Measurements from ENCODE around the gene HNRNPF.
"Not testable (repeated sequence)": the region's sequence is repeated elsewhere in the genome, so short reads cannot be mapped to it uniquely, and the experiment has no call there.

Gene HNRNPF, protein sequence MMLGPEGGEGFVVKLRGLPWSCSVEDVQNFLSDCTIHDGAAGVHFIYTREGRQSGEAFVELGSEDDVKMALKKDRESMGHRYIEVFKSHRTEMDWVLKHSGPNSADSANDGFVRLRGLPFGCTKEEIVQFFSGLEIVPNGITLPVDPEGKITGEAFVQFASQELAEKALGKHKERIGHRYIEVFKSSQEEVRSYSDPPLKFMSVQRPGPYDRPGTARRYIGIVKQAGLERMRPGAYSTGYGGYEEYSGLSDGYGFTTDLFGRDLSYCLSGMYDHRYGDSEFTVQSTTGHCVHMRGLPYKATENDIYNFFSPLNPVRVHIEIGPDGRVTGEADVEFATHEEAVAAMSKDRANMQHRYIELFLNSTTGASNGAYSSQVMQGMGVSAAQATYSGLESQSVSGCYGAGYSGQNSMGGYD

DNA sequence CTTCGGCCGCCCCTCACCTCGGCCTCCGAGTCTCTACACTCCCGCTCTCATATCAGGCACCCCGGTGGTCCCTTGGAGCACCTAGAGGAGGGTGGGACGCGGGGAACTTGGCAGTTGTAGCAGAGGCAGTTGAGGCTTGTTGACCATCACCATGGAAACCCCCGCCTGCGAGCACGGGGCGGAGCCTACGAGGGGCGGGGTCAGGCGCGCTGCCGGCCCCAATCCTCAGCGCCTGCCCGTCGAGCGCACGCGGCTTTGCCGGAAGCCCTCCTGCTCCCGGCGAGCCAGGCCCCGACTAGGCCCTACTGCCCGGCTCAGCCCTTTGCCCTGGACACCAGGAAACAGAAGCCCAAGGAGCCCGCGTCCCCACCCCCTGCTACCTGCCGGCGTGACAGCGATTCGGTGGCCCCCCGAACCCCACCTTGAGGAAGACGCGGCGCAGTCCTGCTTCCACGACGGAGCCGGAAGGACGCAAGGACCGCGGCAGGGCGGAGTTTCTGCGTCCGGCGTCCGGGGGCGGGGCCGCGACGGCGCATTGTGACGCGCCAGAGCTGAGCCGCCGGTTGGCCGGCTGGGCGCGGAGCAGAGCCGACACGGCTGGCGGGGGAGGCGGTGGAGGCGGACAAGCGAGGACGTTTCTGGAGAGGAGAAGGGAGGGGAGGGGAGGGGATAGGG lies at the start of gene HNRNPF:
TSS of gene HNRNPF (minus strand) at position 477 of the 675 bp plus-strand sequence. CDS start 21,302 bp downstream, outside the sequence.
- Histone ChIP-seq H3K9me3 (ENCODE audit: control insufficient read depth in 2 of 2, low read length in 2 of 2) (no peaks in the 10 kb centered on the region), H3K27me3 (ENCODE audit: control insufficient read depth in 2 of 2, insufficient read depth in 2 of 2, low read length in 2 of 2) (no peaks in the 10 kb centered on the region), H3K9ac (ENCODE audit: low read depth in 1 of 2, low read length in 2 of 2) (peak within 1 kb of the TSS; percentile 96 to 98), H3K27ac (ENCODE audit: low read depth in 2 of 2, low read length in 2 of 2) (peak within 1 kb of the TSS; percentile 96 to 99), H3K36me3 (ENCODE audit: control insufficient read depth in 2 of 2, insufficient read depth in 2 of 2, low read length in 2 of 2) (no peaks in the 10 kb centered on the region), H3K4me3 (ENCODE audit: low read length in 2 of 2) (peak within 1 kb of the TSS; percentile 88 to 90), H3K4me1 (ENCODE audit: control insufficient read depth in 2 of 2, insufficient read depth in 2 of 2, low read length in 2 of 2) (peaks cover 20 to 26% of the 10 kb centered on the region in 2 donors)

DNA sequence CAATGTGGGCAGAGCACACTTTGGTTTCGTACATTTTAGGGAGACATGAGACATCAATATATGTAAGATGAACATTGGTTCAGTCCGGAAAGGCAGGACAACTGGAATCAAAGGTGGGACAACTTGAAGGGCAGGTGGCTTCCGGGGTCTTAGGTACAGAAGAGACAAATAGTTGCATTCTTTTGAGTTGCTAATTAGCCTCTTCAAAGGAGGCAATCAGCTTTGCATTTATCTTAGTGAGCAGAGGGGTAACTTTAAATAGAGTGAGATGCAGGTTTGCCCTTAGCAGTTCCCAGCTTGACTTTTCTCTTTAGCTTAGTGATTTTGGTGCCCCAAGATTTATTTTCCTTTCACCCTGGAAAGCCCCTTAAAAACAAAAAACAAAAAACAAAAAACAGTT lies 49.2 kb upstream of the HNRNPF start:
- Histone ChIP-seq H3K4me3 (ENCODE audit: low read length in 2 of 2) (no peak overlapping the region), H3K9ac (ENCODE audit: low read depth in 1 of 2, low read length in 2 of 2) (no peak overlapping the region), H3K36me3 (ENCODE audit: control insufficient read depth in 2 of 2, insufficient read depth in 2 of 2, low read length in 2 of 2) (no peaks in the 10 kb centered on the region), H3K9me3 (ENCODE audit: control insufficient read depth in 2 of 2, low read length in 2 of 2) (no peaks in the 10 kb centered on the region), H3K27me3 (ENCODE audit: control insufficient read depth in 2 of 2, insufficient read depth in 2 of 2, low read length in 2 of 2) (no peaks in the 10 kb centered on the region), H3K4me1 (ENCODE audit: control insufficient read depth in 2 of 2, insufficient read depth in 2 of 2, low read length in 2 of 2) (peaks cover 8 to 9% of the 10 kb centered on the region in 2 donors), H3K27ac (ENCODE audit: low read depth in 2 of 2, low read length in 2 of 2) (no peak overlapping the region)

DNA sequence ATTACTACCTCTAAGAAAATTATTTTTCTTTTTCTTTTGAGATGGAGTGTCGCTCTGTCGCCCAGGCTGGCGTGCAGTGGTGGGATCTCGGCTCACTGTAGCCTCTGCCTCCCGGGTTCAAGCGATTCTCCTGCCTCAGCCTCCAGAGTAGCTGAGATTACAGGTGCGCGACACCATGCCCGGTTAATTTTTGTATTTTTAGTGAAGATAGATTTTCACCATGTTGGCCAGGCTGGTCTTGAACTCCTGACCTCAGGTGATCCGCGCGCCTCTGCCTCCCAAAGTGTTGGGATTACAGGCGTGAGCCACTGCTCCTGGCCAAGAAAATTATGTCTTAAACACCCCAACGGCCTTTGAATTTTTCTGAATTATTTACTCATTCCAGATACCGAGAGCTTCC lies 47.6 kb upstream of the HNRNPF start:
- H3K4me1 ChIP-seq (ENCODE audit: control insufficient read depth in 2 of 2, insufficient read depth in 2 of 2, low read length in 2 of 2) = peaks cover 9 to 11% of the 10 kb centered on the region in 2 donors
- H3K4me3 ChIP-seq (ENCODE audit: low read length in 2 of 2) = peak overlapping the region in 1 of 2 donors; percentile 85
- H3K27ac ChIP-seq (ENCODE audit: low read depth in 2 of 2, low read length in 2 of 2) = peak overlapping the region; percentile 82 to 93
- not testable (repeated sequence) for H3K9me3 ChIP-seq (ENCODE audit: control insufficient read depth in 2 of 2, low read length in 2 of 2); H3K27me3 ChIP-seq (ENCODE audit: control insufficient read depth in 2 of 2, insufficient read depth in 2 of 2, low read length in 2 of 2); H3K36me3 ChIP-seq (ENCODE audit: control insufficient read depth in 2 of 2, insufficient read depth in 2 of 2, low read length in 2 of 2)
- peak overlapping the region in 1 of 2 donors; percentile 68 for H3K9ac ChIP-seq (ENCODE audit: low read depth in 1 of 2, low read length in 2 of 2)

DNA sequence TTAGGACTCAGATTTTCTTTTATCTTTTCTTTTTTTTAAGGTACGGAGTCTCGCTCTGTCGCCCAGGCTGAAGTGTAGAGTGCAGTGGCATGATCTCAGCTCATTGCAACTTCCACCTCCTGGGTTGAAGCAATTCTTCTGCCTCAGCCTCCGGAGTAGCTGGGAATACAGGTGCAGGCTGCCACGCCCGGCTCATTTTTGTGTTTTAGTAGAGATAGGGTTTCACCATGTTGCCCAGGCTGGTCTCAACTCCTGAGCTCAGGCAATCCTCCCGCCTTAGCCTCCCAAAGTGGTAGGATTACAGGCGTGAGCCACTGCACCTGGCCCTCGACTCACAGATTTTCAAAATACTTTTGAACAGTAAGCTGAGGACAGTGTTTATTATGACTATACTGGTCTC lies 45.0 kb upstream of the HNRNPF start:
- Histone ChIP-seq H3K27ac (ENCODE audit: low read depth in 2 of 2, low read length in 2 of 2) (peak overlapping the region in 1 of 2 donors; percentile 93), H3K4me1 (ENCODE audit: control insufficient read depth in 2 of 2, insufficient read depth in 2 of 2, low read length in 2 of 2) (peaks cover 9 to 11% of the 10 kb centered on the region in 2 donors)
- H3K4me3 ChIP-seq (ENCODE audit: low read length in 2 of 2); H3K9ac ChIP-seq (ENCODE audit: low read depth in 1 of 2, low read length in 2 of 2); H3K9me3 ChIP-seq (ENCODE audit: control insufficient read depth in 2 of 2, low read length in 2 of 2); H3K27me3 ChIP-seq (ENCODE audit: control insufficient read depth in 2 of 2, insufficient read depth in 2 of 2, low read length in 2 of 2); H3K36me3 ChIP-seq (ENCODE audit: control insufficient read depth in 2 of 2, insufficient read depth in 2 of 2, low read length in 2 of 2): not testable (repeated sequence)

DNA sequence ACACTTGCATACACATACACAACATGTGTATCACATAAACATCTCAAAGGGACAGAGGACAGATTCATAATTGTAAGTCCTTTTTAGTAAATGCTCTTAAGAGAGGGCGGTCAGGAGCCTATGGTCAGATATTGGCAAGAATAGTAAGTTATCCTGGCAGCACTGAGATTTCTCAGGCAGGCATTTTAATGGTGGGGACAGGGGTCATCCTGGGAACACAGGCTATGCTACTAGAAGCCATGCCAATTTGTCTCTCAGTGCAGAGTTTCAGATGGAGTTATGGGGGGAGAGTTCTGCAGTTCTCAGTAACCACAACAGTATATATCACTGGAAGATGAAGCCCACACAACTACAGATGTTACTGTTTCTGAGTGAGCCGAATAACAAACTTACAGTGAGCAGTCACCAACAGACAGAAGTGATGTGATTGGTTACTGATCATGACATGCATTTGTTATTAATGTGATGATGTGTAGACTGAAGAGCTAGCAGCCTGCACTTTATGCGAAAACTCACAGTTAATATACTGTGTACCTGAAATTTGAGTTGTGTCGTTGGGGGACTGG lies 44.4 kb upstream of the HNRNPF start:
- H3K4me1 ChIP-seq (ENCODE audit: control insufficient read depth in 2 of 2, insufficient read depth in 2 of 2, low read length in 2 of 2) = peaks cover 9 to 11% of the 10 kb centered on the region in 2 donors

DNA sequence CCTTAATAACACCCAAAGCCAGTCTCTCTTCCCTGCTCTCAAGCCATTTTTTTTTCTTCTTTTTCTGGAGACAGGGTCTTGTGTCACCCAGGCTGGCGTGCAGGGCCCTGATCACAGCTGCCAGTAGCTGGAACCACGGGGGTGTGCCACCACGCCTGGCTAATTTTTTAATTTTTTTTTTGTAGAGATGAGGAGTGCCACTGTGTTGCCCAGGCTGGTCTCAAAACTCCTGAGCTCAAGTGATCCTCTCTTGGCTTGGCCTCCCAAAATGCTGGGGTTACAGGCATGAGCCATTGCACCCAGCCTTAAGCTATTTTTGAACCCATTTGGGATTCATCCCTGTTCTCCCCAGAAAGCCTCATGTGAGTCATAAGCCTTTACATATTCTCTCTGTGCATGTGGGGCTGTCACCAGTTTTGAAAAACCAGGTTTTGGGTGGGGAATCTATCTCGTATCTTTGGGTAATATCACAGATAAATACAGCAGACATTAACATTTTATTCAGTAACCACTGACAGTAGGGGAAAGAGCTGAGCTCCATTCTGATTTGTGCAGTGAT lies 43.4 kb upstream of the HNRNPF start:
- Histone ChIP-seq H3K27ac (ENCODE audit: low read depth in 2 of 2, low read length in 2 of 2) (peak overlapping the region in 1 of 2 donors; percentile 38), H3K27me3 (ENCODE audit: control insufficient read depth in 2 of 2, insufficient read depth in 2 of 2, low read length in 2 of 2) (no peaks in the 10 kb centered on the region), H3K9ac (ENCODE audit: low read depth in 1 of 2, low read length in 2 of 2) (no peak overlapping the region), H3K9me3 (ENCODE audit: control insufficient read depth in 2 of 2, low read length in 2 of 2) (no peaks in the 10 kb centered on the region), H3K4me3 (ENCODE audit: low read length in 2 of 2) (no peak overlapping the region), H3K36me3 (ENCODE audit: control insufficient read depth in 2 of 2, insufficient read depth in 2 of 2, low read length in 2 of 2) (no peaks in the 10 kb centered on the region), H3K4me1 (ENCODE audit: control insufficient read depth in 2 of 2, insufficient read depth in 2 of 2, low read length in 2 of 2) (peaks cover 9 to 11% of the 10 kb centered on the region in 2 donors)

More for the DNA sequence above, 44.4 kb upstream of the HNRNPF start:
- no peaks in the 10 kb centered on the region for H3K27me3 ChIP-seq (ENCODE audit: control insufficient read depth in 2 of 2, insufficient read depth in 2 of 2, low read length in 2 of 2)
- no peaks in the 10 kb centered on the region for H3K9me3 ChIP-seq (ENCODE audit: control insufficient read depth in 2 of 2, low read length in 2 of 2)
- H3K27ac ChIP-seq (ENCODE audit: low read depth in 2 of 2, low read length in 2 of 2) = no peak overlapping the region
- H3K9ac ChIP-seq (ENCODE audit: low read depth in 1 of 2, low read length in 2 of 2) = no peak overlapping the region
- H3K4me3 ChIP-seq (ENCODE audit: low read length in 2 of 2) = no peak overlapping the region
- no peaks in the 10 kb centered on the region for H3K36me3 ChIP-seq (ENCODE audit: control insufficient read depth in 2 of 2, insufficient read depth in 2 of 2, low read length in 2 of 2)

DNA sequence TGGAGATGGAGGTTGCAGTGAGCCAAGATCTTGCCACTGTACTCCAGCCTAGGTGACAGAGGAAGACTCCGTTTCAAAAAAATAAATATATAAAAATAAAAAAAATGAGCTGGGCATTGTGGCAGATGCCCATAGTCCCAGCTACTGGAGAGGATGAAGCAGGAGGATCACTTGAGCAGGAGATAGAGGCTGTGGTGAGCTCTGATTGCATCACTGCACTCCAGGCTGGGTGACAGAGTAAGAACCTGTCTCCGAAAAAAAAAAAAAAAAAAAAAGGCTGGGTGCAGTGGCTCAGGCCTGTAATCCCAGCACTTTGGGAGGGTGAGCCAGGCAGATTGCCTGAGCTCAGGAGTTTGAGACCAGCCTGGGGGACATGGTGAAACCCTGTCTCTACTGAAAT lies 39.8 kb upstream of the HNRNPF start:
- H3K36me3 ChIP-seq (ENCODE audit: control insufficient read depth in 2 of 2, insufficient read depth in 2 of 2, low read length in 2 of 2) = no peaks in the 10 kb centered on the region
- peaks cover 0 to 7% of the 10 kb centered on the region in 2 donors for H3K4me1 ChIP-seq (ENCODE audit: control insufficient read depth in 2 of 2, insufficient read depth in 2 of 2, low read length in 2 of 2)
- H3K9ac ChIP-seq (ENCODE audit: low read depth in 1 of 2, low read length in 2 of 2) = no peak overlapping the region

DNA sequence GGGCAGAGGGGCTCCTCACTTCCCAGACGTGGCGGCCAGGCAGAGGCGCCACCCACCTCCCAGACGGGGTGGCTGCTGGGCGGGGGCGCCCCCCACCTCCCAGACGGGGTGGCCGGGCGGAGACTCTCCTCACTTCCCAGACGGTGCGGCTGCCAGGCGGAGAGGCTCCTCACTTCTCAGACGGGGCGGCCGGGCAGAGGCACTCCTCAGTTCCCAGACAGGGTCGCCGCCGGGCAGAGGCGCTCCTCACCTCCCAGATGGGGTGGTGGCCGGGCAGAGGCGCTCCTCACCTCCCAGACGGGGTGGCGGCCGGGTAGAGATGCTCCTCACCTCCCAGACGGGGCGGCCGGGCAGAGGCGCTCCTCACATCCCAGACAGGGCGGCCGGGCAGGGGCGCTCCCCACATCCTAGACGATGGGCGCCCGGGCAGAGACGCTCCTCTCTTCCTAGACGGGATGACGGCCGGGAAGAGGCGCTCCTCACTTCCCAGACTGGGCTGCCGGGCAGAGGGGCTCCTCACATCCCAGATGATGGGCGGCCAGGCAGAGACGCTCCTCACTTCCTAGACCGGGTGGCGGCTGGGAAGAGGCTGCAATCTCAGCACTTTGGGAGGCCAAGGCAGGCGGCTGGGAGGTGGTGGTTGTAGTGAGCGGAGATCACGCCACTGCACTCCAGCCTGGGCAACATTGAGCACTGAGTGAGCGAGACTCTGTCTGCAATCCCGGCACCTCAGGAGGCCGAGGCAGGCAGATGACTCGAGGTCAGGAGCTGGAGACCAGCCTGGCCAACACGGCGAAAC lies 37.4 kb upstream of the HNRNPF start:
- not testable (repeated sequence) for H3K4me3 ChIP-seq (ENCODE audit: low read length in 2 of 2); H3K4me1 ChIP-seq (ENCODE audit: control insufficient read depth in 2 of 2, insufficient read depth in 2 of 2, low read length in 2 of 2); H3K9me3 ChIP-seq (ENCODE audit: control insufficient read depth in 2 of 2, low read length in 2 of 2); H3K9ac ChIP-seq (ENCODE audit: low read depth in 1 of 2, low read length in 2 of 2); H3K27ac ChIP-seq (ENCODE audit: low read depth in 2 of 2, low read length in 2 of 2); H3K36me3 ChIP-seq (ENCODE audit: control insufficient read depth in 2 of 2, insufficient read depth in 2 of 2, low read length in 2 of 2); H3K27me3 ChIP-seq (ENCODE audit: control insufficient read depth in 2 of 2, insufficient read depth in 2 of 2, low read length in 2 of 2)

More for the DNA sequence above, 39.8 kb upstream of the HNRNPF start:
- H3K9me3 ChIP-seq (ENCODE audit: control insufficient read depth in 2 of 2, low read length in 2 of 2) = no peaks in the 10 kb centered on the region
- no peak overlapping the region for H3K27ac ChIP-seq (ENCODE audit: low read depth in 2 of 2, low read length in 2 of 2)
- no peak overlapping the region for H3K4me3 ChIP-seq (ENCODE audit: low read length in 2 of 2)
- no peaks in the 10 kb centered on the region for H3K27me3 ChIP-seq (ENCODE audit: control insufficient read depth in 2 of 2, insufficient read depth in 2 of 2, low read length in 2 of 2)

DNA sequence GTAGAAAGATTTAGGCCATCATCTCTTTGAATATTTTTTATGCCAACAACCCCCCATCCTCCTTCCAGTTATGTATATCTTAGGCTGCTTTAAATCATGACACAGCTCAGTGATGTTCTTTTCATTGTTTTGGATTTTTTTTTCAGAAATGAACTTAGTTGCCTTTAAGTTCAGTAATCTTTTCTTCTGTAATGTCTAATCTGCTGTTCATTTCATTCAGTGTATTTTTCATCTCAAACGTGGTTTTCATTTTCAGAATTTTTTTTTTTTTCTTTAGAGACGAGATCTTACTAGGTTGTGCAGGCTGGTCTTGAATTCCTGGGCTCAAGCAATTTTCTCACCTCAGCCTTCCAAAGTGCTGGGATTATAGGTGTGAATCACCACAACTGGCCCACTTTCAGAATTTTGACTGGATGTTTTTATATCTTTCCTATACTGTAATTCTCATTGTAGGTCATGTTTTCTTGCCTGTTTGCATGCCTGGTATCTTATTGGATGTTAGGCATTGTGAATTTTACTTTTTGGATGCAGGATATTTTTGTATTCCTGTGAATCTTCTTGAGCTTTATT lies 36.0 kb upstream of the HNRNPF start:
- Histone ChIP-seq H3K4me1 (ENCODE audit: control insufficient read depth in 2 of 2, insufficient read depth in 2 of 2, low read length in 2 of 2) (peaks cover 0 to 4% of the 10 kb centered on the region in 2 donors), H3K9me3 (ENCODE audit: control insufficient read depth in 2 of 2, low read length in 2 of 2) (no peaks in the 10 kb centered on the region), H3K27me3 (ENCODE audit: control insufficient read depth in 2 of 2, insufficient read depth in 2 of 2, low read length in 2 of 2) (no peaks in the 10 kb centered on the region), H3K27ac (ENCODE audit: low read depth in 2 of 2, low read length in 2 of 2) (no peak overlapping the region), H3K36me3 (ENCODE audit: control insufficient read depth in 2 of 2, insufficient read depth in 2 of 2, low read length in 2 of 2) (no peaks in the 10 kb centered on the region), H3K9ac (ENCODE audit: low read depth in 1 of 2, low read length in 2 of 2) (no peak overlapping the region), H3K4me3 (ENCODE audit: low read length in 2 of 2) (no peak overlapping the region)
